Activated naive CD4-positive, alpha-beta T cell treated with anti-CD3 and anti-CD28 coated beads for 36 hours (primary cell): ENCODE data around the gene PLSCR4. TPM values are rescaled to one million over a fixed set of nuclear protein-coding genes. Genes with fewer than 3 reads are reported as not detected.

Source experiments
- CTCF ChIA-PET: fragments of 350-600 bp; sonication (Branson Sonifier 250); formaldehyde crosslinking; loops from one replicate; lab custom pipeline; 2021; ENCODE audit warnings: antibody characterized with exemption; lab: Charles Lee
- DNase-seq: peaks from one replicate; pipeline ENCODE4 v3.0.0-alpha.2; 2020
- H3K27ac Mint-ChIP-seq: one replicate; pipeline ENCODE4 v1.8.0; 2021; ENCODE audit warnings: mild to moderate bottlenecking, mixed read lengths
- H3K27me3 Mint-ChIP-seq: one replicate; pipeline ENCODE4 v1.8.0; 2021; ENCODE audit warnings: low read depth, mixed read lengths
- H3K36me3 Mint-ChIP-seq: one replicate; pipeline ENCODE4 v1.8.0; 2021; ENCODE audit warnings: low read depth, mixed read lengths
- H3K4me1 Mint-ChIP-seq: one replicate; pipeline ENCODE4 v1.8.0; 2021; ENCODE audit warnings: low read depth, mixed read lengths
- H3K4me3 Mint-ChIP-seq: one replicate; pipeline ENCODE4 v1.8.0; 2021; ENCODE audit warnings: mild to moderate bottlenecking, moderate library complexity, mixed read lengths
- H3K9me3 Mint-ChIP-seq: one replicate; pipeline ENCODE4 v1.8.0; 2021; ENCODE audit warnings: mixed read lengths
- intact Hi-C: fragments of 100-400 bp; cut with micrococcal nuclease; formaldehyde crosslinking; loops from one replicate; pipeline ENCODE4 v1.15.1; 2023
- total RNA-seq, 2 experiments: library from RNA; stranded (reverse); gene quantifications; one replicate each; pipeline ENCODE4 v1.2.3, GENCODE V29; 2021

Gene PLSCR4
- total RNA-seq, 2 experiments from 2014 or later: not detected

DNA sequence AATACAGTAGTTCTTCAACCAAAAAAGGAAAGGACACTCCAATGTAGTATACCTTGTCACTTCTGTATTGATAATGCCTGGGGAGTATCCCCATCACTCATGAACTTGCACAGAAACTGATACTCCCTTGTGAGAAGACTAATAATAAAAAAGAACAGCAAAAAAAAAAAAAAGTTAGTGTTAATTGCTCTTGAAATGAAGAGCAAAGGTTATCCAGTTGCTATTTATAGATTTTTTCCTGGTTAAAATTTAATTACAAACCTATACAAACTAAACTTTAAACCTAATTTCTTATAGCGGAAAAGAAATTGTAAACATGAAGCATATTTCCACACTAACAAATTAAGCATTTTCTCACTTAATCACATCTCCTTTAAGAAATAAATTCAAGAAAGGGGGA lies 96.6 kb downstream of the PLSCR4 start:
- H3K9me3 Mint-ChIP-seq: no peaks in the 10 kb centered on the region
- H3K27ac Mint-ChIP-seq: no peak overlapping the region
- no peaks in the 10 kb centered on the region for H3K36me3 Mint-ChIP-seq
- no peak for DNase-seq
- intact Hi-C loops: no loop called here
- no peak overlapping the region for H3K4me3 Mint-ChIP-seq
- CTCF ChIA-PET: no interaction called here
- H3K27me3 Mint-ChIP-seq: peaks cover 25% of the 10 kb centered on the region
- H3K4me1 Mint-ChIP-seq: no peaks in the 10 kb centered on the region

DNA sequence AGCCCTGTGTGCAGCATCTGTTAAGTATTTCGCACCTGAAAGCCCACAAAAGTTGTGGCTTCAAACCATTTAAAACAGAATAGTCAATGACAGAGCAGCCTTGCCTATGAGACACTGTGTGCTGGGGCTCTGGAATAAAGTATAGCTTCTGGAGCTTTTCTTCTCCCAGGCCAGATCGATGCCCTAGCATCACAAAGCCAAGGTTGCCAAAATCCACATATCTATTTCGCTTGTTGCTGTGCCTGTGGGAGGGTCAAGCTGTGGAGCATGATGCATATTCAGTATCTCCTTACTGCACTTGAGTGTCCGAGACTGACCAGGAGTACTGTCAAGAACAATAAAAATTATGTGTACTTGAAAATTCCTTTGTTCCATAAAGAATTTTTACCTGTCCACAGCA lies 97.5 kb downstream of the PLSCR4 start:
- no peaks in the 10 kb centered on the region for H3K36me3 Mint-ChIP-seq
- peaks cover 17% of the 10 kb centered on the region for H3K27me3 Mint-ChIP-seq
- intact Hi-C loops: no loop called here
- no peak for DNase-seq
- no peak overlapping the region for H3K4me3 Mint-ChIP-seq
- no peak overlapping the region for H3K27ac Mint-ChIP-seq
- H3K4me1 Mint-ChIP-seq: no peaks in the 10 kb centered on the region
- H3K9me3 Mint-ChIP-seq: no peaks in the 10 kb centered on the region
- CTCF ChIA-PET: no interaction called here

DNA sequence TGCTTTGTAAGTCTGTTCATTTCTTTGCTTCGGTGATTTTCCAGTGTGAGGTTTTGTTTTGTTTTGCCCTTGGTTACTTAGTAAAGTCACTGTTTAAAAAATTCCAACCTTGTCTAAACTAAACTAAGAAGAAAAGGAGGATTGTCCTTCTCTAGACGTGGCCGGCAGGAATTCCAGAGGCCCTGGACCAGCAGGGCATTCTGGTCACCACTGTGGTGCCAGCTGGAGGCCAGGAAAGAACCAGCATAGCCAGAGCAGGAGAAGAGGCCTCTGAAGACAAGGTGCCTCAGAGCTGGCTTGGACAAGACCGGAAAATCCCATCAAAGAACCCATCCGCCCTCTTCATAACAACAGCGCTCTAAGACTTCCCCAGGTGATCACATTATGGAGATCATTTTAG lies 98.1 kb downstream of the PLSCR4 start:
- intact Hi-C loops: no loop called here
- no peaks in the 10 kb centered on the region for H3K4me1 Mint-ChIP-seq
- peaks cover 17% of the 10 kb centered on the region for H3K27me3 Mint-ChIP-seq
- H3K4me3 Mint-ChIP-seq: no peak overlapping the region
- CTCF ChIA-PET: no interaction called here
- no peak for DNase-seq
- H3K9me3 Mint-ChIP-seq: no peaks in the 10 kb centered on the region
- no peaks in the 10 kb centered on the region for H3K36me3 Mint-ChIP-seq
- H3K27ac Mint-ChIP-seq: no peak overlapping the region

DNA sequence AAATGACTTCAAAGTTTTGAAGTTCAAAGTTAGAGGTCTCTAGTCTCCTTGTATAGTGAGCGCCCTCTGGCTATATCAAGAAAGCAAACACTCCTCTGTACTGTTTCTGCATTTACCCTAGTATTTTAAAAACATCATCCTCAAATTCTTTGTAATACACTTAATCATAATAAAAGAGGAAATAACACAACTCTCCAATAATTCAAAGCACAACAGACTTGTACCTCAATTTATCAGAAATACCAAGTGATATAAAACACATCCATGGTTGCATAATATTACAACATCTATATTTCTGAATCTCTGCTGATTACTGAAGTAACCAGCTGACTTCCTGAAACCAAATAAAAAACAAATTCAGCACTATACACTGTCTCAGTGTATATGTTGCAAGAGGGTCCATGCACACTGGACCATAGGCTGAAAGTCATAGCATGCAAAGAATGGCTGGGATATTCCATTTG lies 102.4 kb downstream of the PLSCR4 start:
- intact Hi-C loops: no loop called here
- Mint-ChIP-seq H3K4me3 (no peak overlapping the region), H3K36me3 (no peaks in the 10 kb centered on the region), H3K27ac (no peak overlapping the region), H3K27me3 (peaks cover 4% of the 10 kb centered on the region), H3K4me1 (no peaks in the 10 kb centered on the region), H3K9me3 (no peaks in the 10 kb centered on the region)
- DNase-seq: no peak
- CTCF ChIA-PET: no interaction called here

DNA sequence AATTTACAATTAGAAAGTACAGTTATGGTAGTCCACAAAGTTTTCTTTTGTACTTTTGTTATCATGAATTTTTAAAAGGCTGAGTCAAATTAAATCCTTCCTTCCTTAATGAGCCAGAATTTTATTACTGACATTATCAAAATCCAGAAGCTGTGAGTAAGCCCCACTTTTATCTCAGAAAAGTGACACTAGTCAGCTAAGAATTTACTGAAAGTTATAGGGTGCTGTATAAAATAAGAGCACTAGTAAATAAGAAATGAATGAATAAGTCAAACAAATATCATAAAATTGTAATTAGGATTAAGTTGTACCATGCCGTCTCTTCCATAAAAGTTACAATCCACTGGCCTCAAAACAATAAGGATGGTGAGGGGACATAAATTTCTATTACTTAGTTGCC lies 105.3 kb downstream of the PLSCR4 start:
- CTCF ChIA-PET: interaction anchor here (0.6 kb wide), 1 partner anchor 16 kb away, joined by 3 read pairs; no protein-coding TSS in a partner anchor

DNA sequence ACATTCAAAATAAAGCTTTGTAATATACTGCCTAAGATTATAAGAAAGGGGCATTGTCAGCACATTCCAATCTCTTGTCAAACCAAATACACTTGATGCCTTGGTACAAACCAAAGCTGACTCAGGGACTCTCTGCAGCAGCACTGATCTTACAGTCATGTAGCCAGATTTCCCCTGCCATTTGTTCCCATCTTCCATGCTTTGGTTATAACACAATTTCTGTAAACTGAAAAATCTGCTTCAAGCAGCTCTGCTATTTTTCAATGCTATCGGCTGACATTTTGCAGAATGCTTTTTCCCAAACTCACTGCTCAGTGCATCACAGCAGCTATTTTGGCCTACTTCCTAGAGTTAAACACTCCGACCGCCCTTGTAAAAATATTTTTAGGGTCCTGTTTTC lies 108.1 kb downstream of the PLSCR4 start:
- Mint-ChIP-seq H3K4me1 (no peaks in the 10 kb centered on the region), H3K9me3 (no peaks in the 10 kb centered on the region), H3K27me3 (no peaks in the 10 kb centered on the region), H3K4me3 (no peak overlapping the region), H3K27ac (no peak overlapping the region), H3K36me3 (no peaks in the 10 kb centered on the region)
- DNase-seq: no peak
- intact Hi-C loops: no loop called here
- CTCF ChIA-PET: no interaction called here

More for the DNA sequence above, 105.3 kb downstream of the PLSCR4 start:
- Mint-ChIP-seq H3K27me3 (no peaks in the 10 kb centered on the region), H3K36me3 (no peaks in the 10 kb centered on the region), H3K4me1 (no peaks in the 10 kb centered on the region), H3K4me3 (no peak overlapping the region), H3K9me3 (no peaks in the 10 kb centered on the region), H3K27ac (no peak overlapping the region)
- no peak for DNase-seq
- intact Hi-C loops: no loop called here

Other genes with a start within 250 kb of the PLSCR4 start
- gene PLOD2, start 89.9 kb downstream of the PLSCR4 start, total RNA-seq: under 1 TPM; 0.22 to 0.45 TPM
- not detected for gene PLSCR2, start 218.5 kb upstream of the PLSCR4 start, total RNA-seq